ENCODE results near the gene LRRTM3.
A peak's percentile ranks its signal among the peaks of the same experiment; 100 is the strongest.

LRRTM3 gene

DNA sequence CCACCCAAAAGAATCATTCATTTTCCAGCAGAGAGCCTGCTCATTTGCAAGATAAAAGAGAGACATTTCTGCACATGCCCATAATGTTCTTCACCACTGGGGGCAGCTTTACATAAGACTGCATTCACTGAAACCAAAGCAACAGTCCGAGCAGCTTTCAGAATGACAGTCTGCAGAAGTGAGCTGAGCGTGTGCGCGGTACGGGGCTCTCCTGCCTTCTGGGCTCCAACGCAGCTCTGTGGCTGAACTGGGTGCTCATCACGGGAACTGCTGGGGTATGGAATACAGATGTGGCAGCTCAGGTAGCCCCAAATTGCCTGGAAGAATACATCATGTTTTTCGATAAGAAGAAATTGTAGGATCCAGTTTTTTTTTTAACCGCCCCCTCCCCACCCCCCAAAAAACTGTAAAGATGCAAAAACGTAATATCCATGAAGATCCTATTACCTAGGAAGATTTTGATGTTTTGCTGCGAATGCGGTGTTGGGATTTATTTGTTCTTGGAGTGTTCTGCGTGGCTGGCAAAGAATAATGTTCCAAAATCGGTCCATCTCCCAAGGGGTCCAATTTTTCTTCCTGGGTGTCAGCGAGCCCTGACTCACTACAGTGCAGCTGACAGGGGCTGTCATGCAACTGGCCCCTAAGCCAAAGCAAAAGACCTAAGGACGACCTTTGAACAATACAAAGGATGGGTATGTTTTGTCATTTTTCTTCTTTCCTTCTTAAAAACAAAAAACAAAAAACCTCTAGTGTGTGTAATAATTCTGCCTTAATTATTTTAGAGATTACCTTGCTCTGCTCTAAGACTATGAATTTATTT is at the start of gene LRRTM3:
LRRTM3 (plus strand) TSS at position 141 of the 820 bp plus-strand sequence.
- DNase-seq (ENCODE audit: low spot score) = peak; percentile 66

DNA sequence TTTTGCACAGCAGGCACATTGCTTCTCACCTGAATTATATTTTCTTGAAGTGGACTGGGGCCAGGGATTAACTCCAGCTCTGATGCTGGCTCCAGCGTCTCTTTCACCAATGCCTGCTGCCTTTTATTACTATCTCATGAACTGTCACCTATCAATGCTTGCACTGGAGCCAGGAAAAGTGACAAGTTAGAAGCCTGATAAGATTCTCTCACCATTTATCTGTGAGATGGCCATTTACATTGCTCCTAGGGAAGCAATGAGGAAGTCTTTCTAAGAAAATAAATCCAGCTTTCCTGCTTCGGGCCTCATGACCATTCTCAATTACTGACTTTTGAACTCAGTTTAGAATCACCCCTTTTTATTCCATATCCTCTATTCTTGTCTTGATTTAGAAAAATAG is 48.5 kb upstream of the LRRTM3 start:
- no peak for DNase-seq (ENCODE audit: low spot score)

DNA sequence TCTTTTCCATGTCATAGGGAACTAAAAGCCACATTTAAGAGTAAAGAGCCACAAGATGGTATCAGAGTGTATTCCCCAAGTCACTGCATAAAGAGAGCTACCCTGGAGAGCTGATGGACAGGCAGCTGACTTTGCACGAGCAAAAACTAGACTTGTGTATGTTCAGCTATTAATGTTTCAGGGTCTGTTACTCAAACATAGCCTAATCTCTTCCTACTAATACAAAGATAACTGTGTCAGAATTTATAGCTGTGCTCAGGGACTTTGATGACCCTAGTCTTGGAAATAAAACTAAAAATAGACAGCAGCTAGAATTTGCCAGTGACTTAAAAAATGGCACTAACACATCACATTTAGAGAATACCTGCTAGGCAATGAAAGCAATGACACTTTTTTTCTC is 45.5 kb upstream of the LRRTM3 start:
- DNase-seq (ENCODE audit: low spot score) = no peak

GRCh38 chr10:66880826-66881225 is 45.0 kb upstream of the LRRTM3 start:
- no peak for DNase-seq (ENCODE audit: low spot score)

- DNase-seq (ENCODE audit: low spot score) = no peak
Measured at GRCh38 chr10:66881814-66882213, 44.0 kb upstream of the LRRTM3 start.

DNA sequence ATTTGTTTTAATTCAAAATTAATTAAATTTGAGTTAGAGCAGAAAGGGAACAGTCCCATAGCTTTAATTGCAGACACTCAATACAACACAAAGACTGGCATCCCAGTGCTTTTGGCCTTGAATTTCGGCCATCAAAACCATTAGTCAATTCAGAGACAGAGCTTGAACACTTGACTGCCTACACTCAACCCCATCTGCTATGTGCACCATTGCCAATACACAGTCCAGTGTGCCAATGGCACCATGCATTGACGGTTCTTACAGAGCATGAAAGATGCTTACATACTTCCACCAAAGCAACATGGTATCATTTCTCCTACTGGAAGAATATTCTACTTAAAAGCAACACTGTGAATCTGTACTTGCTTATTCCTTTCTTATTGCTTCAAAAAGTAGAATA is 43.6 kb upstream of the LRRTM3 start:
- DNase-seq (ENCODE audit: low spot score) = no peak

DNA sequence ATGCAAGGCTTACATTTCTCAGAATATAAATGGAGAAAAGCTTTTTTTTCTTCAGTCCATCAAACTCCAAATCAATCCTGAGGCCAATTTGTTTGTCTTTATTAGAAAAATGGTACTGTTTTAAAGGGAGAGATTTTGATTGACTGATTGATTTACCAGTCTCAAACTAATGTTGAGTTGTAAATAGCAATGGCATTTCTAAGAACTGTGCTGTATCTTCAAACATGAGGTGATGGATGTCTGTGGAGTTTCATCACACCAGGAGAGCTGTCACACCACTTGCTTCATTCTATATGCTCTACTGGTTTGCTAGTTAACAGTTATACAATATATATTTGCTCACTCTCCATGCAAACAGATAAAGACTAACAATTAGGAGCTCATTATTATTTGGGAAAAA is 39.0 kb upstream of the LRRTM3 start:
- no peak for DNase-seq (ENCODE audit: low spot score)

DNA sequence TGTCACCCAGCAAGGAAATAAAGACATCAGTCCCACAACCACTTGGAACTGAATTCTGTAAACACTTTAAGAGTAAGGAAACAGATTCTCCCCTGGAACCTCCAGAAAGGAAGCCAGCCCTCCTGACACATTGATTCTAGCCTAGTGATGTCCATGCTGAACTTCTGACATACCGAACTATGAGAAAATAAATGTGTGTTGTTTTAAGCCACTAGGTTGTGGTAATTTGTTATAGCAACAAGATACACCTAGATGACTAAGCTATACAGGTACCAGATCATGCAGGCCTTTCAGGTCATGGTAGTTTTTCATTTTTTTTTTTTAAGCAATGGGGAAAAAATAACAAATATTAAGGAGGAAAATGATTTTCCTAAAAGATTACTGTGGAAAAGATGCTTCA is 37.6 kb upstream of the LRRTM3 start:
- DNase-seq (ENCODE audit: low spot score) = no peak

GRCh38 chr10:66892871-66893270 is 33.0 kb upstream of the LRRTM3 start:
- DNase-seq (ENCODE audit: low spot score) = no peak

DNA sequence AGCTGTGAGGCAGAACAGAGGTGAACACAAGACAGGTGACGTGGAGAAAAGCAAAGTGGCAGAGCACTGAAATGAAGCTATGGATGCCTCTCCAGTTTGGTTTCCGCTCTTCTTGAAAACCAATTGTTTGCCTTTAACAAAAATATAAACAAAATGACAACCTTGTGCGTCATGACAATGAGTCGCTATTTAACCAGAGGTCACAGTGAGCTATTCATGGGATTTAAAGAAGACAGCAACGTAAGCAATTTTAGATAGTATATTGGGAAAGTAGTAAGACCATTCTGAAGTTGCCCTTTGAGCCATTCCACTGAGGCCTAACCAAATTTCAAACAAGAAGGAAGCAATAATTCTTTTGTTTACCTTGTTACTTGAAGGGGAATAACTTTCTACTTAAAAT is 15.2 kb upstream of the LRRTM3 start:
- no peak for DNase-seq (ENCODE audit: low spot score)

DNA sequence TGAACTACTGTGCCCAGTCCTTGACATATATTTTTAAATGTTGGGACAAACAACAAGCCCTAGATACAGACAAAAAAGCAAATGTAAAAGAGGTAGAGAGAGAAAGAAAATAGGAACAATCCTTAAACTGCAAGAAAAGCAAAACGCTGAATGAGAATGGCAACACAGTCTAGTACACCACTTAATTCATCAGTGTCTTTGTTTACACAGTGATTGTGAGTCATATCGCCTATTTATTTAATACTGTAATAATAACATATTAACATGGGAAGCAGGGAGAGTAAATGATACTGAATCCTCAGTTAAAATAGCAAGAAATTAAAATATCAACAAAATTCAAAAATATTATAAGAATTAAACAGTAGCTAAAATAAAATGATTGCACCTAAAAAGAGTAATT is 9.8 kb upstream of the LRRTM3 start:
- no peak for DNase-seq (ENCODE audit: low spot score)

DNA sequence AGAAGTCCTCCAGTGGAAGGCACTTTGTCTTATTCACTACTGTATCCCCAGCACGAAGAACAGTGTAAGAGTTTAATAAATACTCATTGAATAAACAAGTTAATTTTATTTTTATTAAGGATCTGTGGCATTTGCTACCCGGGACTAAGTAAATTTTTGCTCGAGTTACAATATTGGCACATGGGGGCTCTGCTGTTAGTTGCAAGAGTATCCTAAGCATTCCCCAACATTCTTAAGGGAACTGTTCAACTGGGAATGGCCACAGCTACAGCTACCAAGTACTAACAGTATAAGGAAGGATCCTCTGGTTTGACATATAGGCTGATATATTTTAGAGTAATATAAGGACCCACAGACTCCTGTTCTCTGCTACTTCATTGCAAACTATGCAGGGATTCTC is 8.7 kb upstream of the LRRTM3 start:
- no peak for DNase-seq (ENCODE audit: low spot score)

GRCh38 chr10:66919248-66919647 is 6.6 kb upstream of the LRRTM3 start:
- no peak for DNase-seq (ENCODE audit: low spot score)

GRCh38 chr10:66924674-66925345 is 1.0 kb upstream of the LRRTM3 start:
- DNase-seq (ENCODE audit: low spot score) = no peak

DNA sequence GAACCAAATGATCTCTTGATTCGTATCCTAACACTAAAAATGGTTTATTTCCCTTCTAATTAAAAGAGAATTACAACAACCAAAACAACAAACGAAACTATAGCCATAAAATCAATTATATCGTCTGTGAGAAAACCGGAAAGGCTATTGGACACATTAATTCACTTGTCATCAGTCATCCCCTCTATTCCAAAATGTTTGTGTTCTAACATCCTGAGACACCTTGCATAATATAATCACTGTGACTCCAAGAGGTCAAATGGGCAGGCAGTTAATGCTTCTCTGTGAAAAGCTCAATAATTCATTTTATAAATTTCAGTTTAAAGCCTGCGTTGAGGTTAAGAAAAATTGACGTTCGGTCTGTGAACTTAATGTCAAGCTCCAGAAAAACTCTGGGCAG is 463 bp upstream of the LRRTM3 start:
- DNase-seq (ENCODE audit: low spot score) = no peak

DNA sequence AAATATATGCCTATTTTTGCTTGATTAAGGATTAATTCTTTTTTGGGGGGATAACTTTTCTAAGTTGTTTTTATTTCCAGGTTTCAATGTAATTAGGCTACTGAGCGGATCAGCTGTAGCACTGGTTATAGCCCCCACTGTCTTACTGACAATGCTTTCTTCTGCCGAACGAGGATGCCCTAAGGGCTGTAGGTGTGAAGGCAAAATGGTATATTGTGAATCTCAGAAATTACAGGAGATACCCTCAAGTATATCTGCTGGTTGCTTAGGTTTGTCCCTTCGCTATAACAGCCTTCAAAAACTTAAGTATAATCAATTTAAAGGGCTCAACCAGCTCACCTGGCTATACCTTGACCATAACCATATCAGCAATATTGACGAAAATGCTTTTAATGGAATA is 1.0 kb downstream of the LRRTM3 start:
- DNase-seq (ENCODE audit: low spot score) = no peak

- no peak for DNase-seq (ENCODE audit: low spot score)
Measured at GRCh38 chr10:66927251-66927935, 1.6 kb downstream of the LRRTM3 start.

DNA sequence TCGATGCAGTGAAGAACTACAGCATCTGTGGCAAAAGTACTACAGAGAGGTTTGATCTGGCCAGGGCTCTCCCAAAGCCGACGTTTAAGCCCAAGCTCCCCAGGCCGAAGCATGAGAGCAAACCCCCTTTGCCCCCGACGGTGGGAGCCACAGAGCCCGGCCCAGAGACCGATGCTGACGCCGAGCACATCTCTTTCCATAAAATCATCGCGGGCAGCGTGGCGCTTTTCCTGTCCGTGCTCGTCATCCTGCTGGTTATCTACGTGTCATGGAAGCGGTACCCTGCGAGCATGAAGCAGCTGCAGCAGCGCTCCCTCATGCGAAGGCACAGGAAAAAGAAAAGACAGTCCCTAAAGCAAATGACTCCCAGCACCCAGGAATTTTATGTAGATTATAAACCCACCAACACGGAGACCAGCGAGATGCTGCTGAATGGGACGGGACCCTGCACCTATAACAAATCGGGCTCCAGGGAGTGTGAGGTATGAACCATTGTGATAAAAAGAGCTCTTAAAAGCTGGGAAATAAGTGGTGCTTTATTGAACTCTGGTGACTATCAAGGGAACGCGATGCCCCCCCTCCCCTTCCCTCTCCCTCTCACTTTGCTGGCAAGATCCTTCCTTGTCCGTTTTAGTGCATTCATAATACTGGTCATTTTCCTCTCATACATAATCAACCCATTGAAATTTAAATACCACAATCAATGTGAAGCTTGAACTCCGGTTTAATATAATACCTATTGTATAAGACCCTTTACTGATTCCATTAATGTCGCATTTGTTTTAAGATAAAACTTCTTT is 2.3 kb downstream of the LRRTM3 start:
- peak; percentile 72 for DNase-seq (ENCODE audit: low spot score)

GRCh38 chr10:66928776-66929175 is 2.9 kb downstream of the LRRTM3 start:
- no peak for DNase-seq (ENCODE audit: low spot score)

DNA sequence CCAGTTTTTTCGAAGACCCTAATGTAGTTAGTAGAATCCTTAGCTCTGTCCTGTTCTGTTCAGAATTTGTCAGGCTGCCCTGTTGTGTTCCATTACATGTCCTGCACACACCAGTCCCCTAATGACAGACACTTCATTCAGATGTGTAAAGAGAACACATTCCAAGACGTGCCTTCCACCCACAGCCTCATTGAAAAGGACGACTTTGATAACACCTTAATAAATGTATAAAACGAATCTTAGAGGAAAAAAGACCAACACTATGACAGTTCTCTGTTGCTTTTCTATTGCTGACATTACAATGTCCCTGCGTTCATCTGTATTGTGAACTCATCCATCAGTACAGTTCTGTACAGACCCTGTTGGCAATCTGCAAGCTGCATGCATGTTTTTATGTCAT is 3.5 kb downstream of the LRRTM3 start:
- DNase-seq (ENCODE audit: low spot score) = no peak

DNA sequence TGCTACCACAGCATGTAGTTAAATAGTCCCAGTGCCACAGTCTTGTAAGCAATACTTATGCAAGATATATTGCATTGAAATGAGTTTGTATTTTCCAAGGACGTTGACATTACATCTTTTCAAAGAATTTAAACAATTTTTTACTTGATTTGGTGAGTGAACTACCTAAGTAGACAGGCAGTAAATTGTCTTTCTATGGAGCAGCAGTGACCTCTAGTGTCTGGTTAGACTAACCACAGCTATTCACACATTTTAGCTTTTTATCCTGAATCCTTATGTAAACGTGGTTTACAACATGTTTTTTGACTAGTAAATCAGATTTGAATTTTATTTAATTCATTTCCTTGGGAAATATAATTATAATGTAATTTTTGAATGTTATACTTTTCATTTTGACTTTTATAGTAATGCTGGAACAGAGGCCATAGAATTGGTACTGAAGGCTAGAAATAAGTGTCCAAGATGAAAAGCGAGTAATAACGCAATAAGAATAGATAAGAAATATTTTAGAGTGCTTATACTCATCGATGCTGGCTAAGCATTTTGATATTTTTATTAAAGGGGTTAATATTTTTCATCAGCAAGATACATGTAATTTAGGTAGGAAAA is 5.6 kb downstream of the LRRTM3 start:
- DNase-seq (ENCODE audit: low spot score) = no peak

- no peak for DNase-seq (ENCODE audit: low spot score)
Measured at GRCh38 chr10:66931949-66932343, 6.1 kb downstream of the LRRTM3 start.

Data from left forelimb (tissue), 1 donor.